ENCODE measurements around the gene PARP8. TPM values are rescaled to one million over a fixed set of nuclear protein-coding genes. Genes with fewer than 3 reads are reported as not detected.

The PARP8 gene
- total RNA-seq, 1 experiment from 2014 or later: 6.3 TPM

DNA sequence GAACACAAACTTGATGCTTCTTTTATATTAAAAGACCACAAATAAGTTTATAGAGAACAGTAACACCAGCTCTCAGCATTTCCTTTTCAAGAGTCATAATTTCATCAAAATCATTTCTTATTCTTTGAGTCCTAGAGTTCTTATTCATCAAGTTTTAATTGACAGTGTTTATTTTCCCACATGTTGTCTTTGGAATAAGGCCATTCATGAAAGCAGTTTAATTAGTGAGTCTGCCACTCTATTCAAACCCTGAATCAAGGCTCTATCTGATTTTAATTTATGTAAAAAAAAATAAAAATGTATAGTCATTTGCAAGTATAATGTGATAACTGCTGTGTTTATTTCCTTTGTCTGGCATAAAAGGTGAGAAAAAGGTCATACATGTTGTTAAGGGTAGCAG is 176.7 kb downstream of the PARP8 start:
- DNase-seq (ENCODE audit: low read depth): no peak

DNA sequence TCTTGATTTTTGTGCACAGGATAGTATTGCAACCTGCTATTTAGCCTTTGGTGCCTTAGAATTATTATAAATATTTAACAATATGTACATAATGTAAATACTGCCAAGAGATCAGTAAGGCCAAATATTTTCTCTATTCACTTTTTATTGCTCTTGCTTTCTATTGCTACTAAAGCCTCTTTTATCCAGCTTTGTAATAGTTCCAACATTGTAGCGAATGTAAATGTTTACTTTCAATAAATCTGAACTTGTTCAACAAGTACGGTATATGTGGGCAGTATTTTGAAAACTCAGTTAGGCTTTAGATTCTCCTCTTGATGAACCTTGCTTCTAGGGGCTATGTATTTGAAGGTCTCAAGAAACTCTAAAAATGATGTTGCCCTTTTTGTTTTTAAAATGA is 179.8 kb downstream of the PARP8 start:
- no peak for DNase-seq (ENCODE audit: low read depth)

DNA sequence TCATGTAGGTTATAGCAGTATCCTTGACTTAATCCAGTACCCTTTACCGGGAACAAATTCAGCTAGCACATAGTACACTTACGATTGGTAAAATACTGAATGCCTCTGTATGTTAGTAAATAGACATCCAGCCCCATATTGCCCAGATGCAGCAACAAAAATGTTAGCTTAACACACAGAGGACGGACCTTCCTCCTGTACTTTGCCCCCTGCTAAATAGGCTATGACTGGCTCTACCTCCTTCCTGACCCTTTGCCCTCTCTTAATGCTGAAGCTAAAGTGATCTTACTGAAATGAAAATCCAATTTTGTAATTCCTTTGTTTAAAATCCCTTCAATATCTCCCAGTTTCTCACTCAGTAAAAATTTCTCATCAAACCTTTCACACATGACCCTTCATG is 183.1 kb downstream of the PARP8 start:
- DNase-seq (ENCODE audit: low read depth): no peak

DNA sequence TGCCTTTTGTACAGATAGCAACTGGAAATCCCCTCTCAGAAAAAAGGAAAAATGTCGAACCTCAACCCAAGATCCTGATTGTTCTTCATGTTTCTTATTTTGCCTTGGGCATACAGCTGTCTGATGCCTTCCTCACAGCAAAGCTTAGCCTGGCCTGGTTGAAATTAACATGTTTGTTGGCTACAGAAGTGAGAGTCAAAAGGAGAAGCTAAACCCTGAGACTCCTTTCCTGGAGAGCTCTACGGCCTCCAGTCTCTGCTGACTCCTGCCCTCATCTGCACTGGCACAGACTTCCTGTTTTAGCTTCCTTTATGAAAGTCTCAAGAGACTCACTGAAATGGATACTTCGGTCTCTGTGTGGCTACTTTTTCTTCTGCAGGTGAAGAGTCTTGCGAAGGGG is 186.7 kb downstream of the PARP8 start:
- DNase-seq (ENCODE audit: low read depth): no peak

DNA sequence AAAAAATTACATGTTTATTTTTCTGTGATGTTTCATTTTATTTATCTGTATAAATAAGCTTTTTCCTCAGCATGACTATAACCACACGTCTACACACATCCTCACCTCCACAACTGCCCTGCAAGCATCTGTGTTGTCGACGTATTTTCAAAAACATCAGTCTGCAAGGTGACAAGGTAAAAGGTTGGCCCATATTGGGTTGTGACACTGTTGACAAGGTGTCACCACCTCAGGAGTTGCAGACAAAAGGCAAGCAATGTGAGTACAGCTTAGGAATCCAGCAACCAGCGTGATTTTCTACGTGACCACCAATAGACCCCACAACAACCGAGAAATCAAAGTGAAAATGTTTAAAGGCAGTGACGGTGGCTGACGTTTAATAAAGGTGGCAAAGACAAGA is 187.6 kb downstream of the PARP8 start:
- DNase-seq (ENCODE audit: low read depth): no peak

DNA sequence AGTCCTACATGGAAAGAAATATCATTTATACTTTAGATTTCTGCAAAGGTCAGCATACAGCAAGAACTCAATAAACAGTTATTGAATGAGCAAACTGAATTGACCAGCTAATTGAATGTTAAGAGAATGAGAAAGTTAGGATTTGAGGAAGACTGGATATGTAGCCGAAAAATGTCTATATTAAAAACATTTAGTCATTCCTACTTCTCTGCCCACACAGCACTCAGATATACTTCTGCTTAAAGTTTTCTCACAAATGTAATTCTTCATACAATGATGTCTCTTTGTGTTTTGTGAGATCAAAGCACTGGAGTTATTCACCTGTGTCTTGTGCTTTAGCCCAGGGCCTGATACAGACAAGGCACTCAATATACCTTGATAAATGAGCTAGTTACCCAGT is 188.6 kb downstream of the PARP8 start:
- no peak for DNase-seq (ENCODE audit: low read depth)

DNA sequence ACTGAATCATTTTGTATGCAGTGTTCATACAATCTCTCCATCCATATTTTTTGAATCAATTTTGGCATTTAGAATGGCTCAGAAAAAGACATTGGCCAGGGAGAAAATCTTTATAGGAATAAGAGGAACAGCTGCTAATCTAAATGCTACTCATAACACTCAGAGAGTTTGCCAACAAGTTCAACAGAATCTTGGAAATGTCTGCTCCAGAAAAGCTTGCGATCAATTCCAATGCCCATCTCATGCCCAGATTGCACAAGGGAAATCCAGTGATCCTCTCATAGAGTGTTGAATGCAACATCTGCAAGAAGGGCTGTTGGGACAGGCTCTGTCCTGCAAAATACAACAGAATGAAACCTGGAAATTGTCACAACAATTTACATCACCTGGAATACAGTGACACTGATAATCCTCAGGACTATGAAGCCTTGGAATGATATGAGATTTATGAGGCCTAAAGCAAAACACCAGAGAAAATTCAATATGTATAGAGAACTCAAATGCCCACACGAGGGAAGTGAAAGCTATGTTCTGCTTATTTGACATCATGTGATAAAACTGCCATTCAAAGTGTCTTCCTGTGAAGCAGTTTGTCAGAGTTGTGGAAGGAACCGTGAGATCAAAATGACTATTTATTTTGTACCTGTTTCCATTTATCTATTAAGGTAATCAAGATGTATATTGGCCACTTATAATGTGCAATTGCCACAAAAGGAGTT is 190.1 kb downstream of the PARP8 start:
- no peak for DNase-seq (ENCODE audit: low read depth)

DNA sequence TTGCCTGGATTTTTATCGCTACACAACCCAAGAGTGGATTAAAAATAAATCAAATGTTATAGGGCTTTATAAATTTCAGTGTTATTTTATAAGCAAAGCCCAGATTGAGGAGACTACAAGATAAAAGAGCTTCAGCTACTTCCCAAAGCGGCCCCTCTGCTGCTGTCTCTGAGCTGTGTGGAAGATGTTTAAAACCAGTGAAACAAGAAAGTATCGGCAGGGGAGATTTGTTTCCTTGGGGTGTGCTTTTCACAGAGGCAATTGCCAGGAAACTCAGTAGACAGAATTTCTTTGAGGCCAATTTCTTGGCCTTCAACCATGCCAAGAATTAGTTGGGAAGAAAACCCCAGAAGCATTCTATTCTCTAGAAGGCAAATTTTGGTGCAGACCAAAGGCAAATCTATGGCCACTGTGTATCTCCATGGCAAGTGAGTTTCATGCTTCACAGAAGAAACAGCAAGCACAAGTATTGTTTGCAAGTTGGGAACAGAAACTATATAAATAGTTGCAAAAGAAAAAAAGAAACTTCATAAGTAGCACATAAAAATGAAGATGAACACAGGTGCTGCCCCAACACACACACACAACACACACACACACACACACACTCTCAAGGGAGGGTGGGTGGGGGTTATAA is 197.2 kb downstream of the PARP8 start:
- DNase-seq (ENCODE audit: low read depth): no peak

DNA sequence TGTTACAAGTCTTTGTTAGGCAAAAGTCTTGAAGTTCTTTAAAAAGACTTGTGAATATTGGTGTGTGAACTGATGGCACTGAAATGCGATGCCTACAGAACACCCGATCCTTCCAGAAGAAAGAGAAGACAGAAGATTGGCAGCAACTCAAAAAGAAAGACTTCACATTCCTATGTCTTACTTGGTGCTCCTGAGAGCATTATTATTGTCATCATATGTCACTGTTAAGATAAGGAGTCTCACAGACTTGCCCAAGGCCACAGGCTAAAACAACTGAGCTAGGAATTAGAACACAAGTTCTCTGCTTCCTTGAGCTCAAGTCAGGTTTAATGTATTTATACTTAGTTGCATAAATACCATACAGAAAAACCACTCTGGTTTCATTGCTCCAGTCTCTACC is 198.0 kb downstream of the PARP8 start:
- DNase-seq (ENCODE audit: low read depth): no peak

DNA sequence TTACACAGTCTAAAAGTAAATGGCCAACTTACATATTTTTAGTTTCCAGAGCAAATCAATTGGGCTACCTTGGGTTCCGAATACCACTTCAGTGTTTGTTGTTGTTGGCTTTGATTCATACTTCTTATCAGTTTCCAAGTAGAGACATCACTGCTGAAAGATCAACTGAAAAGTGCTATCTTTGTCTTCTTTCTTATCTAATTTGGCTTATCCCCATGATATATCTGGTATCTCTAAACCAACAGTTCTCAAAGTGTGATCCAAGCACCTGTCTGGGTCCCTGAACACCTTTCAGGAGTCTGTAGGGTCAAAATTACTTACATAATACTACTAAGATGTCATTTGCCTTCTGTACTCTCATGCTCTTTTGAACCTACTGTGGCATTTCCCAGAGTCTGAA is 200.0 kb downstream of the PARP8 start:
- DNase-seq (ENCODE audit: low read depth): no peak

DNA sequence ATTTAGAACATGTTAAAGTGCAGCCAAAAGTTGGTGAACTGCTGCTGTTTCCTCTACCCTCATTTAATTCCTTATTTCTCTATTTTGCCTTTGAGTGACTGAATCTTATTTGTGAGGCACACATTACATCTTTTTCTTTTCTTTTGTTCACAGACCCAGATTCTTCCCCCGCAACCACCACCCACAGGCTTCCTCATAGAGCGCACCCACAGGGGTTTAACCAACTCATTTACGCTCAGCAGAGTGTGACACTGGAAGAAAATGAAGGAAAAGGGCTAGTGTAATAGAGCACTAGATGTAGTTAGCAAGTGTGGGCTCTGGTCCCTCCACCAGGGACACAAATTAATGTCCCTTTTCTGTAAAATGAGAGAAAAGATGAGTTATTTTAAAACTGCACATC is 200.7 kb downstream of the PARP8 start:
- DNase-seq (ENCODE audit: low read depth): no peak

DNA sequence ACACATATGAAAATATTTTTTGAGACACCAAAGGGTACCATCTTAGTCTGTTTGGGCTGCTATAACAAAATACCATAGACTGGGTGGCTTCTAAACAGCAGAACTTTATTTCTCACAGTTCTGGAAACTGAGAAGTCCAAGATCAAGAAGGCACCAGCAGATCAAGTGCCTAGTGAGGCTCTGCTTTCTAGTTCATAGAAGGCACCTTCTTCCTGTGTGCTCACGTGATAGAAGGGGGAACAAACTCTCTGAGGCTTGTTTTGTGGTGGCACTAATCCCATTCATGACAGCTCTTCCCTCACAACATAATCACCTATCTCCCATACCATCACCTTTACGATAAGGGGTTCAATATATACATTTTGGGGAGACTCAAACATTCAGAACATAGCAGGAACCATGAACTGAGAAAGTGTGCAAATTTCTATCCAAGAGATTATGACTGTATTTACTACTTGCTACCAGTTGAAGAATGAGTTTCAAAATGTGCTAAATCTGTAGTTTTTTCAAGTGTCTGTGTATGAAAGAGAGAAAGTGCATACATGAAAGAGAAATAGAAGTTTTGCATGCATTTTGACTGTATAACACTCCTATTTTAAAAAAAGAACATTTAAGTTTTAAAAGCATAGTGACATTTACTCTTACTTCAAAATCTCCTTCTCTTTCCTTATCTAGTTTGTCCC is 207.3 kb downstream of the PARP8 start:
- DNase-seq (ENCODE audit: low read depth): no peak

DNA sequence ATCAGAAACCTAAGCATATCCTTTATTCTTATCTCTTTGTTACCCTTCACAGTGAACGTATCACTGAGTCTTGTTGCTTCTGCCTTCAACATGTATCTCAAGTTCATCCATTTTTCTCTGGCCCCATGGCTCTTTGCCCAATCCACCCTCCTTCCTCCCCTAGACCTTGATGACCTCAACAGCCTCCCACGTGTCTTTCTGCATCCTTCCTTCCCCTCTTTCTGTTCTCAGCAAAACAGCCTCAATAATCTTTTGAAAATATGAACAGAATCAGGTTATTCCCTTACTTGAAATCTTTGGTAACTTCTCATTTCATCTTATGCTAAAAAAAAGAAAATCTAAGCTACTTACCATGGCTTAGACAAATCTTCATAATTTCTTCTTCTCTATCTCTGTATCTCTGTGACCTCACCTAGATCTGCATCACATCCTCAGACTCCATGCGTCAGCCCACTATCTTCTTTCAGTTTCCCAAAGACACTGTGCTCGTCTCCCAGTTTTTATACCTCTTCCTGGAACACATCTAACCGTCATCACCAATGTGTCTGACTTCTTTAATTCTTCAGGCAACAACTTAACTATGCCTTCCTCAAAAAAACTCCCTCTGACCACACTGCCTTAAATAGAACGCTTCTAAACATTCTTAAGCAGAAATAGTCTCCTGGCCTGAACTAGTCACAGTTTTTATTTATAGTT is 208.0 kb downstream of the PARP8 start:
- no peak for DNase-seq (ENCODE audit: low read depth)

DNA sequence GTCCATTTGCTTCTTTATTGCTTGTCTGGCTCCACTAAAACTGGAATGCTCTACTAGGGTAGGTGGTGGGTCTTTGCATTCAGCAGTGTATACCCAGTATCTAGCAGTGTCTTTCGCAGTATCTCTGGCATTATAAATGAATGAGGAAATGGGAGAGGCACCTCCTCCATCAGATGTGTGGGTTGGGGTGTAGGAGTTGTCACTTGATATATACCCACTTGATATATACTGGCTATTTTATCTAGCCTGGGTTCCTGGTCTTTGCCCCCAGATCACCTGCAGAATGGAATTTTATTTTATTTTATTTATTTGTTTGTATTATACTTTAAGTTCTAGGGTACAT is 208.5 kb downstream of the PARP8 start:
- DNase-seq (ENCODE audit: low read depth): no peak

DNA sequence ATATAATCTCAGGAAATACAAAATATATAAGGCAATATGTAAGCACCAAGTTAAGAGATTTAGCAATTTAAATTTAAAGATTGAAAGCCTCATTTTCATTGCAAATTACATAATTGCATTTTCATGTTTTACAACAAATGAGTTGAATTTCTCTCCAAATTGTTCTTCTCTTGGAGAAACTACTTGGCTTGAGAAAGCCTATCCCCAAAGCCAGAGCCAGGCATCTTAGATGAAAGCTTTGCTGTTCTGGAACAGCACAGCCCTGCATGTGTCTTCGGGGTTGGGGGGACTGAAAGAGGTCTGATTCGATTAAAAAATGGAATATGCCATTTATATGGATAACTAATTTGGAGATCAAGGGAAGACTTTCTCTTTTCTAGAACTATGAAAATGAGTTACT is 212.0 kb downstream of the PARP8 start:
- DNase-seq (ENCODE audit: low read depth): no peak

DNA sequence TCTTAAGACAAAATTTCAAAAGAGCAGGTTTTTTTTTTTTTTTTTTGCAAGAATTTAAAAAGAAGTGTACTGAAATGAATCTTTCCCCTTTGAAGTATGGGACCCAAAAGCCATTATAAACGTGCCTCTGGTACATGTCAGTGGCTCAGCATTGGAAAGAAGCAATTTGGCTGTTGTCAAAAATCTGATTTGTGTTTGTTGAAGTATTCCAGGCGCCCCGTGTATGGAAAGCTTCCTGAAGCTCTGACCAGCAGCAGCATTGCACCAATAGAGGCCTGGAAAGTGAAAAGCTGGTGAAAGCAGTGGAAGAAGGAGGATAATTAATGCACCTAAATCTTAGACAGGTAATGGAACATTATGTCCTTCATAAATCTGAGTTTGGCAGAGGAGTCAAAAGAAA is 215.0 kb downstream of the PARP8 start:
- no peak for DNase-seq (ENCODE audit: low read depth)

DNA sequence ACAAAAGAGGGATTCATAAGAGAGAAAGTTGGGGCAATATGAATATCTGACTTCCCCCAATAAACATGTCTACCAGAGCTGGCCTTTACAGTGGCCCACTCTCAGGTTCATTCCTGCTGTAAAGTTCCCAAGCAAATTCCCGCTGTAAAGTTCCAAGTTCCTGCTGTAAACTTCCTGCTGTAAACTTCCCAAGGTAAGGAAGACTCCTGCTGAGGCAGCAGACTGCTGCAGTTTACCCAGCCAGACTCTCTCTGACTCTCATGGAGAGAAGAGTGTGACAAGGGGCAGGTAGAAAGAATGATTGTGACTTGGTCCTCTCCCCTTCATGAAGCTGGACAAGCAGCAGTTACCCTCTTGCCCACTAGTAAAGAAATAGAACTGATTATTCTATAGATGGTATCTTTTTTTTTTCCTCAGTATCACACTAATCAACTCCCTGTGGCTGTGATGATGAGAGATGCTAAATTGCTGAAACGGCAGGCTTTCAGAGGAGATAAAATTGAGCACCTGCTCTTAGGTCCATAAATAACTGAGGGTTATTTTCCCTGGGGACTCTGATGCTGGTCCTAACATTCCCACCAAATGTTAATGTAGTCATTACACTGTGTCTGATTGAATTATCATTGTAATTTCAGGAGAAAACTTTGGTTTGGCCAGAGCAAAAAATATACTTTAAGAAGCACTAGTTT is 220.4 kb downstream of the PARP8 start:
- DNase-seq (ENCODE audit: low read depth): no peak

DNA sequence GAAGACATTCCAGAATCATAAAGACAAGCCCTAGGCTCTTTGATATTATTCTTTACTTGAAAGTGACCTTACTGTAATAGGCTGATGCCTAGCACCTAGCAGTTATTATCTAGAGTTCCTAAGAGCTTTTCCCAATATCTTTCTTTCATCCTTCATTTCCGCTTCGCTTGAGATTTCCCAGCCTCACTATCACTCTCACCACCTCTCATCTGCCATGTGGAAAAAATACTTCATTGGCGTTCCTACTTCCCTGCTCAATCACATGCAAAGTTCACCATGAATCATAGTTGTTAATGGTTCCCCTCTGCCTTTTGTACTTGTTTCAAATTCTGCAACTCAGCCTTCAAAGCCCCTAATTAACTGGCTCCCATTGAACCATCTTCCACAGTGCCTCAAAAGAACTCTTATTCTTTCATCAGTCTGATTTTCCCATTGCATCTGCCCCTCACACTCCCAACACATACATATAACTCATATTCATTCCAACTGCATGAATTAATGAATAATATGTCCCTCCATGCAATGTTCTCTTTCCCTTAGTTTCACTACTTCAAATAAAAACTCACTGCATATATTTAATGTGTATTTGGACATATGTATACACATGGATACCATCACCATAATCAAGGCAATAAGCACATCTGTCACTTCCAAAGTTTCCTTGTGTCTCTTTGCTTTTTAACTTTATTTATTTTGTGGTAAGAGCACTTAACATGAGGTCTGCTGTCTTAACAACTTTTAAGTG is 221.6 kb downstream of the PARP8 start:
- no peak for DNase-seq (ENCODE audit: low read depth)

DNA sequence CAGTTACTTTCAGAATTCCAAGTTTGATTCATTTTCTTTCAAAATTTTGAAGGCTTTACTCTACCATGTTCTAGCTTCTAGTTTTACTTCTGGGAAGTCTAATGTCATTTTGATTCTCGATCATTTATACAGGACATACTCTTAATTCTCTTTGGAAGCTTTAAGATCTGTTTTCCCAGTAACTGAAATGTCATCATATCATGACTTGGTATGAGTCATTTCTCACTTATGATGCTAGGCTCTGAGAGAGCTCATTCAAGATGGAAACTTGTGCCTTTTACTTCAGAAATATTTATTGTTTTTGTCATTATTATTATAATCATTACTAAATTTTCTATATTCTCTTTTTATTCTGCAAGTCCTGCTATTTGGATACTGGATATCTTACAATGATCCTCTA is 222.3 kb downstream of the PARP8 start:
- no peak for DNase-seq (ENCODE audit: low read depth)

DNA sequence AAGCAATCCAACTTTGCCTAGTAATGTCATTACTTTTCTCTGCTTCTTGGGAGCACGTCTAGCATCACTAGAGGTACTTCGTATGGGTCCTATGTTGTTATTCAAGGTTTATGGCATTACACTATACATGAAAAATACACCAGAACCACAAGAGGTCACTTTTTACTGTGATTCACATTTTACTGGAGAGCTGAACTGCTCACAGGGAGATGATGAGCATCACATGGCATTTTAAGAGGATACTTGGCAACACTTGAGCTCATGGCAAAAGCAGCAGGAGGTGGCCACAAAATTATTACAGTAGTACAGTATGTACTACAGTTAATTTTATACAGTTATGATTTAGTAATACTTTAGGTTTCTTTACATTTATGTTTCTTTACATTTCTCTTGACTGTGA is 223.4 kb downstream of the PARP8 start:
- DNase-seq (ENCODE audit: low read depth): peak; percentile 13
